Hepatocyte (in vitro differentiated cells): Measurements from ENCODE around the gene TUBGCP2. TPM values are rescaled to one million over a fixed set of nuclear protein-coding genes. Genes with fewer than 3 reads are reported as not detected.

Experiments used
- DNase-seq: peaks from one replicate; pipeline ENCODE4 v3.0.0-alpha.2; 2016; ENCODE audit warnings: low spot score
- H2AFZ ChIP-seq: fragments of 200-600 bp; sonication (generic); 2 replicates; pipeline ENCODE4 v1.6.0; 2016; ENCODE audit warnings: antibody characterized with exemption, mild to moderate bottlenecking
- H3K27ac ChIP-seq: fragments of 200-600 bp; sonication (generic); 2 replicates; pipeline ENCODE4 v1.5.1; 2016; ENCODE audit warnings: mild to moderate bottlenecking
- H3K27me3 ChIP-seq: fragments of 200-600 bp; sonication (generic); 2 replicates; pipeline ENCODE4 v1.6.1; 2016
- H3K36me3 ChIP-seq: fragments of 200-600 bp; sonication (generic); replicated peaks from 2 replicates; pipeline ENCODE4 v1.5.1; 2016; ENCODE audit warnings: low read depth; ENCODE audit not compliant: insufficient read depth
- H3K4me1 ChIP-seq: fragments of 200-600 bp; sonication (generic); 2 replicates; pipeline ENCODE4 v1.5.1; 2016; ENCODE audit warnings: mild to moderate bottlenecking, moderate library complexity; ENCODE audit not compliant: insufficient read depth
- H3K4me2 ChIP-seq: fragments of 200-600 bp; sonication (generic); 2 replicates; pipeline ENCODE4 v1.6.0; 2016
- H3K4me3 ChIP-seq: fragments of 200-600 bp; sonication (generic); 2 replicates; pipeline ENCODE4 v1.5.1; 2016; ENCODE audit warnings: mild to moderate bottlenecking
- H3K79me2 ChIP-seq: fragments of 200-600 bp; sonication (generic); 2 replicates; pipeline ENCODE4 v1.6.0; 2017; ENCODE audit warnings: mild to moderate bottlenecking
- H3K9me2 ChIP-seq: fragments of 200-600 bp; sonication (generic); replicated peaks from 2 replicates; pipeline ENCODE4 v1.6.0; 2017; ENCODE audit warnings: mild to moderate bottlenecking; ENCODE audit not compliant: insufficient read depth
- H3K9me3 ChIP-seq: fragments of 200-600 bp; sonication (generic); 2 replicates; pipeline ENCODE4 v1.5.1; 2016; ENCODE audit warnings: low read depth, mild to moderate bottlenecking
- H4K20me1 ChIP-seq: fragments of 200-600 bp; sonication (generic); 2 replicates; pipeline ENCODE4 v1.6.0; 2016; ENCODE audit warnings: mild to moderate bottlenecking; ENCODE audit not compliant: insufficient read depth, poor library complexity, severe bottlenecking
- EZH2 ChIP-seq: fragments of 200-600 bp; sonication (generic); IDR thresholded peaks from 2 replicates; pipeline ENCODE4 v1.6.1; 2016; ENCODE audit warnings: antibody characterized with exemption, mild to moderate bottlenecking, borderline replicate concordance
- EZH2phosphoT487 ChIP-seq: fragments of 200-600 bp; sonication (generic); IDR thresholded peaks from one replicate; pipeline ENCODE4 v1.6.1; 2018; ENCODE audit warnings: antibody characterized with exemption, mild to moderate bottlenecking, low read depth, moderate library complexity; ENCODE audit not compliant: unreplicated experiment, severe bottlenecking
- WGBS: methylation state at CpG from one replicate; pipeline ENCODE4 v1.1.6; 2016; ENCODE audit warnings: low lambda C conversion rate; ENCODE audit errors: missing lambda C conversion rate; 5-methylcytosine and 5-hydroxymethylcytosine counted together
- polyA plus RNA-seq: library from polyadenylated mRNA; unstranded; fragments of >200 nt; fragmentation: Nextera tagmentation; extraction: Ambion mirVana; gene quantifications from 2 replicates; pipeline ENCODE4 v1.2.1, GENCODE V29; 2016
- total RNA-seq: library from RNA; depleted of rRNA; stranded (reverse); fragments of >200 nt; gene quantifications from 2 replicates; pipeline ENCODE4 v1.2.3, GENCODE V29; 2014
- TF ChIP-seq, protein P1 (sequence below): fragments of 200-600 bp; sonication (generic); IDR thresholded peaks from 2 replicates; pipeline ENCODE4 v1.5.1; 2016; ENCODE audit warnings: antibody characterized with exemption, mild to moderate bottlenecking; ENCODE audit not compliant: poor library complexity

The TUBGCP2 gene
- total and polyA plus RNA-seq, 2 experiments from 2014 or later, result 44.8 to 51.5 TPM

DNA sequence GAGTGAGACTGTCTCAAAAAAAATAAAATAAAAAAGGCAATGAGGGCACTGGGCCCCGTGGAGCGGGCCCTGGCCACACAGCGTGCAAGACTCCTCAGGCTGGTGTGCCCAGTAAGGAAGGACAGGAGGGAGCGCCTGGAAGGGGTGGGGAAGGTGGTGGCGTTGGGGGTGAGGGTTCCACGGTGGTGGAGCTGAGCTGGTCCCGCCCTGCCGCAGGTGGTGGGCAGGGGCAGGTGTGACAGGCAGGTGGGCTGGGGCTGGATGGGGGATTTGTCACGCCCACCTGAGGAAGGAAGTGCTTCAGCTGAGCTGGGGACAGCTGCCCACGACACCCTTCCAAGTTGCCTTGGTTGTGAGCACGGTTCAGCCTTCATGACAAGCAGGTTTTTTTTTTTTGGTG is 37.7 kb upstream of the TUBGCP2 start:
- Histone ChIP-seq H3K9me2 (no peaks in the 10 kb centered on the region), H3K4me1 (peaks cover 5% of the 10 kb centered on the region), H4K20me1 (no peaks in the 10 kb centered on the region), H3K27me3 (no peaks in the 10 kb centered on the region), H3K27ac (no peak overlapping the region), H3K36me3 (no peaks in the 10 kb centered on the region), H2AFZ (no peak overlapping the region), H3K4me3 (no peak overlapping the region), H3K79me2 (no peaks in the 10 kb centered on the region), H3K4me2 (no peak overlapping the region), H3K9me3 (no peaks in the 10 kb centered on the region)
- 82% methylated on average over 8 of the region's 11 CpGs for WGBS
- TF ChIP-seq, protein P1, sequence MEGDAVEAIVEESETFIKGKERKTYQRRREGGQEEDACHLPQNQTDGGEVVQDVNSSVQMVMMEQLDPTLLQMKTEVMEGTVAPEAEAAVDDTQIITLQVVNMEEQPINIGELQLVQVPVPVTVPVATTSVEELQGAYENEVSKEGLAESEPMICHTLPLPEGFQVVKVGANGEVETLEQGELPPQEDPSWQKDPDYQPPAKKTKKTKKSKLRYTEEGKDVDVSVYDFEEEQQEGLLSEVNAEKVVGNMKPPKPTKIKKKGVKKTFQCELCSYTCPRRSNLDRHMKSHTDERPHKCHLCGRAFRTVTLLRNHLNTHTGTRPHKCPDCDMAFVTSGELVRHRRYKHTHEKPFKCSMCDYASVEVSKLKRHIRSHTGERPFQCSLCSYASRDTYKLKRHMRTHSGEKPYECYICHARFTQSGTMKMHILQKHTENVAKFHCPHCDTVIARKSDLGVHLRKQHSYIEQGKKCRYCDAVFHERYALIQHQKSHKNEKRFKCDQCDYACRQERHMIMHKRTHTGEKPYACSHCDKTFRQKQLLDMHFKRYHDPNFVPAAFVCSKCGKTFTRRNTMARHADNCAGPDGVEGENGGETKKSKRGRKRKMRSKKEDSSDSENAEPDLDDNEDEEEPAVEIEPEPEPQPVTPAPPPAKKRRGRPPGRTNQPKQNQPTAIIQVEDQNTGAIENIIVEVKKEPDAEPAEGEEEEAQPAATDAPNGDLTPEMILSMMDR, result no peak
- TF ChIP-seq EZH2phosphoT487 (no peak), EZH2 (no peak)
- DNase-seq, result no peak

DNA sequence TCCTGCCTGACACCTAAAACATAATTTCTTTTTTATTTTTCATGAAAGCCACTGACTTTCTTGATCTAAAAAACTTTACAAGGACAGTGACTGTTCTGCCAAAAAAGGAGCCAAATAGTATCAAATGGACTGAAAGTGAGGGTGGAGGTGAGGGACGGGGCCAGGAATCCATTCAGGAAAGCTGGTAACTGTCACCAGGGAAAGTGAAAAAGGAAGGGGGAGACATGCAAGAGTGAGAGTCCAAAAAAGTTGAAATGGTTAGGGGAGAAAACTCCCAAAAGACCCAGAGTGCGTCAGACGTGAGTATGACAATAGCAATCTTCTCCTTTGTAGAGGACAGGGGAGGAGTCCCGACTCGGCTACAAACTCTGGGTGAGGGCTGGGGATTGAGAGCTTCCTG is 35.6 kb upstream of the TUBGCP2 start:
- Histone ChIP-seq H3K79me2 (no peaks in the 10 kb centered on the region), H3K27me3 (no peaks in the 10 kb centered on the region), H3K36me3 (no peaks in the 10 kb centered on the region), H3K27ac (no peak overlapping the region), H2AFZ (no peak overlapping the region), H3K4me2 (no peak overlapping the region), H3K4me3 (no peak overlapping the region), H3K4me1 (peaks cover 5% of the 10 kb centered on the region), H3K9me2 (no peaks in the 10 kb centered on the region), H3K9me3 (no peaks in the 10 kb centered on the region), H4K20me1 (no peaks in the 10 kb centered on the region)
- DNase-seq, result no peak
- TF ChIP-seq EZH2 (no peak), EZH2phosphoT487 (no peak)
- TF ChIP-seq, protein P1, result no peak
- 83% methylated on average over 5 of the region's 5 CpGs for WGBS

DNA sequence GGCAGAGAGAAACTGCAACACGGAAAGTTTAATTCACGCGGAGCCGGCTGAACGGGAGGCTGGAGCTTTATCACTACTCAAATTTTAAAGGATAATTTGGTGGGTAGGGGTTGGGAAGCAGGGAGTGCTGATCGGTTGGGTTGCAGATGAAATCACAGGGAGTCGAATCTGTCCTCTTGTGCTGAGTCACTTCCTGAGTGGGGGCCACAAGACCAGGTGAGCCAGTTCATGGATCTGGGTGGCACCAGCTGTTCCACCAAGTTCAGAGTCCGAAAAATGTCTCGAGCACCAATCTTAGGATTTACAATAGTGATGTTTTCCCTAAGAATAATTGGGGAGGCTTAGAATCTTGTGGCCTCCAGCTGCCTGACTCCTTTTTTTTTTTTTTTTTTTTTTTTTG is 34.9 kb upstream of the TUBGCP2 start:
- no peaks in the 10 kb centered on the region for H4K20me1 ChIP-seq
- H2AFZ ChIP-seq, result no peak overlapping the region
- no peaks in the 10 kb centered on the region for H3K36me3 ChIP-seq
- H3K79me2 ChIP-seq, result no peaks in the 10 kb centered on the region
- no peak for TF ChIP-seq EZH2
- no peak for TF ChIP-seq EZH2phosphoT487
- TF ChIP-seq, protein P1, result no peak
- H3K9me3 ChIP-seq, result no peaks in the 10 kb centered on the region
- H3K4me1 ChIP-seq, result peaks cover 5% of the 10 kb centered on the region
- H3K9me2 ChIP-seq, result no peaks in the 10 kb centered on the region
- H3K4me2 ChIP-seq, result no peak overlapping the region
- WGBS, result 74% methylated on average over 9 of the region's 9 CpGs
- H3K27me3 ChIP-seq, result no peaks in the 10 kb centered on the region
- DNase-seq, result no peak
- H3K4me3 ChIP-seq, result no peak overlapping the region
- no peak overlapping the region for H3K27ac ChIP-seq

DNA sequence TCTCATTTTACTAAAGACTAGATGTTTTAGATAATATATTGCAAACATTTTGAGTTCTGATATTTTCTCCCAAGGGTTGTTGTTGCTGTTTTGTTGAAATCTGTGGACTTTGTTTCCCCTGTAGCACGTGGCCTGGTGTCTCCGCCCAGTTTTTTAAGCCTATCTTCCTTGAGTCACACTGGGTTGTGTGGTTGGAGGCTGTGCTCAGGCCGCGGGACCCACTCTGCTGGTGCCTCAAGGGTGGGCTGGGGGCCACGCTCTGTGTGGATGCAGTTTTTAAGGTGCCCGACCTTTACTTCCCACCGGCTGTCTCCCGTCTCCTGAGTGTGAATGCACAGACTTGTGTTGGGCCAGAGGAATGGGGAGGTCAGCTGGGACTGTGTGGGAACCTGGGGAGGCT is 34.3 kb upstream of the TUBGCP2 start:
- 84% methylated on average over 8 of the region's 8 CpGs for WGBS
- no peak overlapping the region for H2AFZ ChIP-seq
- no peaks in the 10 kb centered on the region for H3K79me2 ChIP-seq
- DNase-seq, result no peak
- H3K27me3 ChIP-seq, result peaks cover 2% of the 10 kb centered on the region
- no peaks in the 10 kb centered on the region for H3K9me3 ChIP-seq
- no peaks in the 10 kb centered on the region for H3K9me2 ChIP-seq
- H3K4me1 ChIP-seq, result peaks cover 5% of the 10 kb centered on the region
- no peaks in the 10 kb centered on the region for H4K20me1 ChIP-seq
- TF ChIP-seq EZH2, result no peak
- TF ChIP-seq EZH2phosphoT487, result no peak
- TF ChIP-seq, protein P1, result no peak
- no peak overlapping the region for H3K4me3 ChIP-seq
- no peaks in the 10 kb centered on the region for H3K36me3 ChIP-seq
- no peak overlapping the region for H3K4me2 ChIP-seq
- no peak overlapping the region for H3K27ac ChIP-seq
